Stimulated activated CD4-positive, alpha-beta T cell treated with anti-CD3 and anti-CD28 coated beads, Interleukin-15, amount 100 ng/mL, for 48 hours (primary cell): ENCODE measurements around the gene ZNF577.
"Not testable (repeated sequence)": the region's sequence is repeated elsewhere in the genome, so short reads cannot be mapped to it uniquely, and the experiment has no call there.

Source experiments
- DNase-seq, 2 donors: peaks; one replicate each; pipeline ENCODE4 v3.0.0-alpha.2; 2020; ENCODE audit warnings: low read depth in 2 of 2

The ZNF577 gene

DNA sequence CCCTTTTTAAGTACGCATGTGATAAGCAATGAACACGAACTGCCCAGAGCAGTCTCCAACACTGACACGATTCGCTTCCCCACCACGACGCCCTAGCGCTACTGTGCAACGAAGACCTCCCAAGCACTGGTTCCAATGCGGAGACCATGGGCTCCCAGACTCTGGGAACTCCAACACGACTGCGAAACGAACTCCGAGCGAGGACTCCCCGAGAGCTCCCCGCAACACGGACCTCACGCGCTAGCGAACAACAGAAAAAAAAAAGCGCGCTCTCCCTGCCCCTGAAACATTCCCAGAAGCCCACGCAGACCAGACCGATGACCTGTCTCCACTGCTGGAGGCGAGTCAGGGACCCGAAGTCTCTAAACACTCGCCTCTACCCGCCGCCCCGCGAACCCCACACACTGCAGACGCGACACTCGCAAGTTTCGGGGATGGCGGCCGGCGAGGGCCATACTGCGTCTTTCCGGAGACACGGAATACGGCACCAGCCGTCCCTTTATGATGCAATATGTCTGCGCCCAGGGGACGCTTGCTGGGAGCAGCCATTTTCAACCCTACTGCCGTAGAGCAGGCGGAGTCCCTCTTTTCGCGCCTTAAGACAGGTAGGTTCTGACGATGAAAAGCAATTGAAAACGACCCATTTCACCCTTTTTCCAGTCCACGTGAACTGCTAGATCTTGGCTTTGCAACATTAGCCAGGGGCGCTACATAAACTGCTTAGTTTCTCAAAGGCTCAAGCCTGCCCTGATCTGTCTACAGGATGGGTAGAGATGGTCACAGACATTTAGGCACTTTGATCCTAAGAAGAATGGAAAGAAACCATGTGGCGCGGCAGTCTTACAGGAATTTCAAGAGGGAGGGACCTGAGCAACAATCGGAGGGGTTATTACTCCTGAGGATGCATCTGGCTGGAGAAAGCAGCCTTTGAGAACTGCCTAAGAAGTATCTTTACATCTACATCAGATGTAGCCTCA lies at the start of gene ZNF577:
ZNF577 (minus strand) TSS at position 430 of the 977 bp plus-strand sequence. CDS start 7,569 bp downstream, outside the sequence.
- DNase-seq: peak; percentile 53 to 55

DNA sequence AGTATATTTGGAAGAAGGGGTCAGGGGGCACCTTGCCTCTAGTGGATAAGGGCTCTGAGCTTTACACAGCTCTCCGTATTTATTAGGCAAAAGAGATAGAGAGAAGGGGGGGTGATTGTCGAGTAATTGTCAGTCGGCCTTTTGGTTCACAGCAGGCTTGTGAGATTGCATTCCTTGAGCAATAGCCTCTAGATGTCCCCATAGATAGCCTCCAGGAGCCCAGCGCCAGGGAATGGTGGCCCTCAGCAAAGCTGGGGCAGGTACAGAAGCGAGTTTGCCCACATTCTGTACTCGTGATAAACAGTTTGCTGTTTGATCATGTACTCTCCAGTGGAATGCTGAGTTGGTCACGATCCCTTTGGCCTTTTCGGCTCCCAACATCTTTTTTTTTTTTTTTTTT lies 44.2 kb upstream of the ZNF577 start:
- DNase-seq: no peak

DNA sequence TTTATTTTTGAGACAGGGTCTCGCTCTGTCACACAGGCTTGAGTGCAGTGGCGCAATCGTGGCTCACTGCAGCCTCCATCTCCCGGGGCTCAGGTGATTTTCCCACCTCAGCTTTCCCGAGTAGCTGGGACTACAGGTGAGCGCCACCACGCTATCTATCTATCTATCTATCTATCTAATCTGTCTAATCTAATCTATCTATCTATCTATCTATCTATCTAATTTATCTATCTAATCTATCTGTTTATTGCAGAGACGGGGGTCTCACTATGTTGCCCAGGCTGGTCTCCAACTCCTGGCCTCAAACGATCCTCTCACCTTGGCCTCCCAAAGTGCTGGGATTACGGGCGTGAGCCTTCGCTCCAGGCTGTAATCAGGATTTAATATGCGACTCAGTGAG lies 40.1 kb upstream of the ZNF577 start:
- DNase-seq: no peak

GRCh38 chr19:51926784-51927741 lies 39.3 kb upstream of the ZNF577 start, which contains the start of gene ZNF613:
ZNF613 (plus strand) TSS chr19:51927472; CDS start chr19:51936221, 8,749 bp downstream.
- DNase-seq: peak; percentile 79 to 80

DNA sequence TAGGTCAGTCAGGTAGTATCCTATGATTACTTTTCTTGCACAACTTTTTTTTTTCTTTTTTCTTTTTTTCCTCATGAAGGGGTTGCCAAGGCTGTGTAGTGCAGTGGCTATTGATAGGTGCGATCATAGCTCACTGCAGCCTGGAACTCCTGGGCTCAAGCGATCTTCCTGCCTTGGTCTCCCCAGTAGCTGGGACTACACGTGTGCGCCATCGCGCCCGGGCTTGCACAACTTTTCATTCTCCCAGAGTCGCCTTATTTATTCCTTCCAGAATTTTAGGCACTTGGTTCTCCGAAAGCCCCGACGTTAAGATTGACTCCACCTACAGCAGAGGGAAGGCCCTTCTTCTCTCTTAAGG lies 38.7 kb upstream of the ZNF577 start:
- DNase-seq: no peak

DNA sequence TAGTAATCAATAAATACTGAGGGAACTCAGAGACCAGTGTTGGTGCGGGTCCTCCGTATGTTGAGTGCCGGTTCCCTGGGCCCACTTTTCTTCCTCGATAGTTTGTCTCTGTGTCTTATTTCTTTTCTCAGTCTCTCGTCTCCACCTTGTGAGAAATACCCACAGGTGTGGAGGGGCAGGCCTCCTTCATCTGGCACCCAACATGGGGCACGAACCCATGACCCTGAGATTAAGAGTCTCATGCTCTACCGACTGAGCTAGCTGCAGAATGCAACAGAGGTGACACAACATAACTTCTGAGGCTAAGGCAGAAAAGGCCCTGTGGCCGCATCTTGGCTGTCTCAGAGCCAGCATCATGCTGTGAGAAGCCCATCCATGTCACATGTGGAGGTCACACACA lies 34.2 kb upstream of the ZNF577 start:
- no peak for DNase-seq

- DNase-seq: no peak
Observed at GRCh38 chr19:51919606-51920005, 31.9 kb upstream of the ZNF577 start.

- no peak for DNase-seq
Observed at GRCh38 chr19:51916167-51916566, 28.4 kb upstream of the ZNF577 start.

DNA sequence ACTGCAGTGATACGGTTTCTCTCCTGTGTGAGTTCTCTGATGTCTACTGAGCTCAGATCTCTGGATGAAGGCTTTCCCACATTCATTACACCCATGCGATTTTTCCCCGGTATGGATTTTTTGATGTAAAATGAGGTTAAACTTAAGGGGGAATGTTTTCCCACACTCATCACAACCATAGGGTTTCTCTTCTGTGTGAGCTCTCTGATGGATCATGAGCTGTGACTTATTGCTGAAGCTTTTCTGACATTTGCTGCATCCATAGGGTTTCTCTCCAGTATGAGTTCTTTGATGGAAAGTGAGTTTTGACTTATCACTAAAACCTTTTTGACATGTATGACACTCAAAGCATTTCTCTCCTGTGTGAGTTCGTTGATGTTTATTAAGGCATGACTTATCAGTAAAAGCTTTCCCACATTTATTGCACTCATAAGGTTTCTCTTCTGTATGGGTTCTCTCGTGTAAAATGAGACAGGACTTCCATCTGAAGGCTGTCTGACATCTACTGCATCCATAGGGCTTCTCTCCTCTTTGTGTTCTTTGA lies 27.6 kb upstream of the ZNF577 start:
- DNase-seq: no peak

DNA sequence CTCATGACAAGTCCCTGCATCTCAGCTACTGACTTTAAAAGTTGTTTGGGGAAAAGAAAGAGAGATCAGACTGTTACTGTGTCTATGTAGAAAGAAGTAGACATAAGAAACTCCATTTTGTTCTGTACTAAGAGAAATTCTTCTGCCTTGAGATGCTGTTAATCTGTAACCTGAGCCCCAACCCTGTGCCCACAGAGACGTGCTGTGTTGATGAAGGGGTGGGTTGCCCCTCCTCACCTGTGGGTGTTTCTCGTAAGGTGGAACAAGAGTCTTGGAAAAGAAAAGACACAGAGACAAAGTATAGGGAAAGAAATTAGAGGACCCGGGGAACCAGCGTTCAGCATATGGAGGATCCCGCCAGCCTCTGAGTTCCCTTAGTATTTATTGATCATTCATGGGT lies 20.2 kb upstream of the ZNF577 start:
- DNase-seq: not testable (repeated sequence)

DNA sequence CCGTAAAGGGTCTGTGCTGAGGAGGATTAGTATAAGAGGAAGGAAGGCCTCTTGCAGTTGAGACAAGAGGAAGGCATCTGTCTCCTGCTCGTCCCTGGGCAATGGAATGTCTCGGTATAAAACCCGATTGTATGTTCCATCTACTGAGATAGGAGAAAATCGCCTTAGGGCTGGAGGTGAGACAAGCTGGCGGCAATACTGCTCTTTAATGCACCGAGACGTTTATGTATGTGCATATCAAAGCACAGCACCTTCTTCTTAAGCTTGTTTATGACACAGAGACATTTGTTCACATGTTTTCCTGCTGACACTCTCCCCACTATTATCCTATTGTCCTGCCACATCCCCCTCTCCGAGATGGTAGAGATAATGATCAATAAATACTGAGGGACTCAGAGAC lies 18.4 kb upstream of the ZNF577 start:
- not testable (repeated sequence) for DNase-seq

DNA sequence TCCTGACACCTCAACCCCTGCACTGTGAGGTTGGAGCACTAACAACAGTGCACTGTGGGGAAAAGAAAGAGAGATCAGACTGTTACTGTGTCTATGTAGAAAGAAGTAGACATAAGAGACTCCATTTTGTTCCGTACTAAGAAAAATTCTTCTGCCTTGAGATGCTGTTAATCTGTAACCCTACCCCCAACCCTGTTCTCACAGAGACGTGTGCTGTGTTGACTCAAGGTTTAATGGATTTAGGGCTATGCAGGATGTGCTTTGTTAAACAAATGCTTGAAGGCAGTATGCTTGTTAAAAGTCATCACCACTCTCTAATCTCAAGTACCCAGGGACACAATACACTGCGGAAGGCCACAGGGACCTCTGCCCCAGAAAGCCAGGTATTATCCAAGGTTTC lies 17.9 kb upstream of the ZNF577 start:
- DNase-seq: not testable (repeated sequence)

- DNase-seq: no peak
Observed at GRCh38 chr19:51905206-51905605, 17.5 kb upstream of the ZNF577 start.

DNA sequence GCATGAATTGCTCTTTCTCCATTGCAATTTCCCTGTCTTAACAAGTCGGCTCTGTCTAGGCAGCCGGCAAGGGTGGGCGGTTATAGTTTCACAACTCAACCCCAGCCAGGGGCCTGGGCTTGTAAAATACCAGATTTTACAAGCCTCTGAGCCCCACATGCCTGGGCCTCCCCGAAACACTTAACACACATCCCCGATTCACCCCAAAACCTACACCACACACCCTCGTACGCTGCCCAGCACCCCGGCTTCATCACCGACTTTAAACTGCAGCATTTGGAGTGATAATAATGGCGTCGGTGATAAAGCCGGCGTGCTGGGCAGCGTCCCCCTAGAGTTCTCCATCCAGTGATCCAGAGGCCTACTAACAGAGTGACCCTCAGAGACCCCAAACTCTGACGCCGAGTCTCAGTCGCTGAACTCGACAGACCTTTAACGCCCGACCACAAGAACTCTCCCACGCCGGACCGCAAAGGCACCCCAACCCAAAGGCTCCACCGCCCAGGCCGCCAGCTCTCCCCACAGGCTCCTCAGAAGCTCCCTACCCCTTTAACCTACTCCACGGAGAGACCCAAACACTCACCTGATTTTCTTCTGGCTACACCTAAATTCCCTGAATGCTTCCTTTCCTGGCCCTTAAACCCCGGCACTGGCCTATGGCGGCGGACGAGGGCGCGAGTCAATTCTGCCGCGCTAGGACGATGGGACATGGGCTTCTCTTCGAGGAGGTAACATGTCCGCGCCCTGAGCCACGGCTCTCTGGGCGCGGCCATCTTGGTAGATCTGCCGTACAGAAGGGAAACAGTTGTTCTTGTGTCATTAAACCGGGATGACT lies 16.8 kb upstream of the ZNF577 start, which contains the start of gene ZNF649:
ZNF649 (minus strand) TSS at position 687 of the 835 bp plus-strand sequence. CDS start 4,910 bp downstream, outside the sequence.
- DNase-seq: peak; percentile 68 to 69

DNA sequence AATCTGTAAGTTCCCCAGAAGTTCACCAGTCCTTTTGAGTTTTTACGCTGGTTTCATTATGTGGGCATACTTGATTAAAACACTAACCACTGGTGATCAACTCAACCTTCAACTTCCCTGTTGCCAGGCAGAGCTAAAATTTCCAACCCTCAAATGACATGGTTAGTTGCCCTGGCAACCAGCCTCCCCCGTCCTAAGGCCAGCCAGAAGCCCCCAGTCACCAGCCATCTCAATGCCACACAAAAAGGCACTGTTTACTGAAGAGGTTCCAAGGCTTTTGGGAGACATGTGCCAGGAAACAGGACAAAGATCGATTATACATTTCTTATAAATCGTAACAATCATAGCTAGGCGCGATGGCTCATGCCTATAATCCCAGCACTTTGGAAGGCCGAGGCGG lies 15.4 kb upstream of the ZNF577 start:
- no peak for DNase-seq

- DNase-seq: no peak
Observed at GRCh38 chr19:51901860-51902259, 14.1 kb upstream of the ZNF577 start.

DNA sequence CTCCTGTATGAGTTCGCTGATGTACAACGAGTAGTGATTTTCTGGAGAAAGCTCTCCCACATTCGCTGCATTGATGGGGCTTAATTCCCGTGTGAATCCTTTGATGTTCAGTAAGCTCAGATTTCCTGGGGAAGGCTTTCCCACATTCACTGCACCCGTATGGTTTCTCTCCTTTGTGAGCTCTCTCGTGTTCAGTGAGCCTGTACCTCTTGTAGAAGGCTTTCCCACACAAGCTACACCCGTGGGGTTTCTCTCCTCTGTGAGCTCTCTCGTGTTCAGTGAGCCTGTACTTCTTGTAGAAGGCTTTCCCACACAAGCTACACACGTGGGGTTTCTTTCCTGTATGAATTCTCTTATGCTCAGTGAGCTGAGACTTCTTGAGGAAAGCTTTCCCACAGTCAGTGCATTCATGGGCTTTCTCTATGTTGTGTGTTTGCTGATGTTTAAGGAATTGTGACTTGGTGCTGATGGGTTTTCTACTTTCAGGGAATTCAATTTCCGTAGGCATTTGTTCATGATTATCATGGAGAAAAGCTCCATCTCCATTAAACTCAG lies 3.5 kb upstream of the ZNF577 start:
- no peak for DNase-seq

DNA sequence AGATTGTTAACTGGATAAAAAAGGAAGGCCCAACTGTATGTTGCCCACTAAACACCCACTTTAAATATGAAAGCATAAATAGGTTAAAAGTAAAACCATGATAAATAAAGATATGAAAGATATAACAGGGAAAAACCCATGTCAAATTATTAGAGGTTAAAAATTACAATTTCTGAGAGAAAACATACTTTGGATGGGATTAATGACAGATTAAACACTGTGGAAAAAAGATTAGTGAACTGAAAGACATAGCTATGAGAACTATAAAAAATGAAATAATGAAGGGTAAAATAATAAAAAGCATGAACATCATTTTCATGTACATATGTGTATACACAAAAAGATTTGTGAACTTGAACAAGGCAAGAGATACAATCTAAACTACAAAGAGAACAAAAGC lies 2.2 kb upstream of the ZNF577 start:
- no peak for DNase-seq

GRCh38 chr19:51884713-51885112 lies 3.0 kb downstream of the ZNF577 start:
- DNase-seq: no peak

GRCh38 chr19:51882518-51882917 lies 5.2 kb downstream of the ZNF577 start:
- DNase-seq: no peak

DNA sequence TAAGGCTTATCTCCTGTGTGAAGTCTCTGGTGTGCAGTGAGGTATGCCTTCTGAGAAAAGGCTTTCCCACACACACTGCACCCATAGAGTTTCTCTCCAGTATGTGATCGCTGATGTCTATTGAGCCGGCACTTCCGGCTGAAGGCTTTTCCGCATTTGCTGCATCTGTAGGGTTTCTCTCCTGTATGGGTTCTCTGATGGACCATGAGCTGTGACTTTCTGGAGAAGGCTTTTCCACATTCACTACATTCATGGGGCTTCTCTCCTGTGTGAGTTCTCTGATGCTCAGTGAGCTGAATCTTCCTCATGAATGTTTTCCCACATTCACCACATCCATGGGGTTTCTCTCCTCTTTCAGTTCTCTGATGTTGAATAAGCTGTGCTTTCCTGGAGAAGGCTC lies 14.7 kb downstream of the ZNF577 start:
- DNase-seq: no peak
